Medulla oblongata (tissue), 1 donor: ENCODE measurements around the gene CFHR4.
"Not testable (repeated sequence)": the region's sequence is repeated elsewhere in the genome, so short reads cannot be mapped to it uniquely, and the experiment has no call there.

Experiments used
- DNase-seq: peaks from one replicate; pipeline ENCODE4 v3.0.0-alpha.2; 2015; ENCODE audit errors: extremely low spot score

Gene CFHR4

GRCh38 chr1:196887515-196888239 lies at the start of gene CFHR4:
CFHR4 (plus strand) TSS chr1:196888052; CDS start chr1:196888151, 99 bp downstream.
- DNase-seq: no peak

- DNase-seq: not testable (repeated sequence)
Observed at GRCh38 chr1:196849613-196850492, 38.0 kb upstream of the CFHR4 start.

- DNase-seq: no peak
Observed at GRCh38 chr1:196856053-196856452, 31.8 kb upstream of the CFHR4 start.

- DNase-seq: no peak
Observed at GRCh38 chr1:196857188-196857587, 30.7 kb upstream of the CFHR4 start.

GRCh38 chr1:196858811-196859210 lies 29.0 kb upstream of the CFHR4 start:
- DNase-seq: no peak

- no peak for DNase-seq
Observed at GRCh38 chr1:196860323-196860884, 27.4 kb upstream of the CFHR4 start.

GRCh38 chr1:196861429-196861828 lies 26.4 kb upstream of the CFHR4 start:
- DNase-seq: no peak

GRCh38 chr1:196866974-196867373 lies 20.9 kb upstream of the CFHR4 start:
- no peak for DNase-seq

- DNase-seq: no peak
Observed at GRCh38 chr1:196873385-196873784, 14.5 kb upstream of the CFHR4 start.

GRCh38 chr1:196875935-196876334 lies 11.9 kb upstream of the CFHR4 start:
- no peak for DNase-seq

- DNase-seq: no peak
Observed at GRCh38 chr1:196877964-196878363, 9.9 kb upstream of the CFHR4 start.

GRCh38 chr1:196886560-196886959 lies 1.3 kb upstream of the CFHR4 start:
- not testable (repeated sequence) for DNase-seq

GRCh38 chr1:196890668-196891067 lies 2.8 kb downstream of the CFHR4 start:
- DNase-seq: no peak

GRCh38 chr1:196891251-196891650 lies 3.4 kb downstream of the CFHR4 start:
- no peak for DNase-seq

GRCh38 chr1:196896355-196896754 lies 8.5 kb downstream of the CFHR4 start:
- DNase-seq: no peak

- no peak for DNase-seq
Observed at GRCh38 chr1:196897158-196897828, 9.4 kb downstream of the CFHR4 start.

GRCh38 chr1:196902344-196902743 lies 14.5 kb downstream of the CFHR4 start:
- DNase-seq: no peak

- DNase-seq: no peak
Observed at GRCh38 chr1:196910215-196910614, 22.4 kb downstream of the CFHR4 start.

- not testable (repeated sequence) for DNase-seq
Observed at GRCh38 chr1:196912283-196912682, 24.4 kb downstream of the CFHR4 start.

GRCh38 chr1:196926839-196927238 lies 39.0 kb downstream of the CFHR4 start:
- not testable (repeated sequence) for DNase-seq

GRCh38 chr1:196932853-196933252 lies 45.0 kb downstream of the CFHR4 start:
- not testable (repeated sequence) for DNase-seq
